DMS153 treated with DMSO at 0.1 percent for 48 hours (cell line): ENCODE results near the gene GPHN.

Experiments
- DNase-seq: peaks from one replicate; lab custom pipeline; 2025; ENCODE audit not compliant: unreplicated experiment; lab: John Stamatoyannopoulos, UW

Gene GPHN

GRCh38 chr14:67199016-67199415 is 691.1 kb downstream of the GPHN start:
- no peak for DNase-seq

GRCh38 chr14:67207810-67208209 is 699.9 kb downstream of the GPHN start:
- DNase-seq: no peak

- DNase-seq: no peak
Observed at GRCh38 chr14:67218126-67218525, 710.2 kb downstream of the GPHN start.

- no peak for DNase-seq
Observed at GRCh38 chr14:67221248-67221981, 713.5 kb downstream of the GPHN start.

GRCh38 chr14:67221982-67222328 is 714.0 kb downstream of the GPHN start:
- DNase-seq: no peak

- DNase-seq: no peak
Observed at GRCh38 chr14:67225523-67225922, 717.6 kb downstream of the GPHN start.

- DNase-seq: no peak
Observed at GRCh38 chr14:67228325-67228984, 720.5 kb downstream of the GPHN start.
